Measurements from ENCODE around the gene GPR3. TPM values are rescaled to one million over a fixed set of nuclear protein-coding genes. Genes with fewer than 3 reads are reported as not detected.
A peak's percentile ranks its signal among the peaks of the same experiment; 100 is the strongest.

GPR3 gene
- total and polyA plus RNA-seq, 10 of the 15 experiments (the other 5 are each of a cell fraction or from before 2014, with no cell fraction given) = 0.33 to 1.4 (median 0.63) TPM; not detected in 3

GRCh38 chr1:27403065-27403726 is 10.8 kb downstream of the GPR3 start:
- peak overlapping the region; percentile 30; the same call in 1 of the 2 replicates for H3K4me2 ChIP-seq (ENCODE audit: control insufficient read depth, insufficient read depth)
- H3K4me1 ChIP-seq (ENCODE audit: control insufficient read depth, insufficient read depth, low read length) = peaks cover 16% of the 10 kb centered on the region
- WGBS (ENCODE audit: insufficient coverage, insufficient replicate concordance, low lambda C conversion rate, missing lambda C conversion rate) = 5% methylated on average over 24 of the region's 24 CpGs
- ChIA-PET RAD21 (ENCODE audit: unreplicated experiment) (interaction anchor here (0.6 to 3.6 kb wide), 7 partner anchors 13 to 260 kb away, joined by 3 to 34 read pairs (median 3); partner anchors contain the start of gene AHDC1), POLR2A (interaction anchor here (0.6 kb wide), 2 partner anchors 38 to 199 kb away, joined by 3 to 4 read pairs; no protein-coding TSS in a partner anchor), CTCF (interaction anchor here (0.6 to 13.5 kb wide), 21 partner anchors 11 to 203 kb away, joined by 3 to 265 read pairs (median 4); partner anchors contain the start of genes AHDC1, MAP3K6 and WASF2), SMC1A (ENCODE audit: uncharacterized antibody, unreplicated experiment) (interaction anchor here (0.7 to 2.4 kb wide), 8 partner anchors 11 to 204 kb away, joined by 3 to 9 read pairs (median 4); no protein-coding TSS in a partner anchor)
- peak overlapping the region; percentile 64 for H3K27ac ChIP-seq (ENCODE audit: control insufficient read depth, insufficient read depth)
- H3K9me3 ChIP-seq (replicated peaks; ENCODE audit: control insufficient read depth, insufficient read depth, low read length) = no peaks in the 10 kb centered on the region
- H4K20me1 ChIP-seq (ENCODE audit: control insufficient read depth, insufficient read depth) = no peaks in the 10 kb centered on the region
- no peaks in the 10 kb centered on the region for H3K79me2 ChIP-seq (ENCODE audit: control insufficient read depth, insufficient read depth, low read length)
- no peaks in the 10 kb centered on the region for H3K27me3 ChIP-seq (replicated peaks in 1 of 2; ENCODE audit: control insufficient read depth in 2 of 2, insufficient read depth in 2 of 2, low read length in 1 of 2)
- FAIRE-seq = peak; percentile 44
- peaks cover 6 to 13% of the 10 kb centered on the region in 2 experiments for H3K36me3 ChIP-seq (ENCODE audit: control insufficient read depth in 2 of 2, insufficient read depth in 2 of 2, low read length in 1 of 2)
- in situ Hi-C loops (cut with MboI) = no loop called here
- peak overlapping the region; percentile 37; the same call in 1 of the 2 replicates for H3K9ac ChIP-seq (ENCODE audit: control insufficient read depth, insufficient read depth, low read length)
- peak overlapping the region; percentile 15; the same call in 1 of the 2 replicates for H2AFZ ChIP-seq (ENCODE audit: control insufficient read depth, low read depth, low read length)
- peak; percentile 60 for ATAC-seq
- no TSS peak for BruUV-seq (replicated peaks)
- no peak for DNase-seq (ENCODE audit: low read depth, low spot score)
- H3K4me3 ChIP-seq = no peak overlapping the region
- intact Hi-C loops (cut with micrococcal nuclease; ENCODE audit: unreplicated experiment) = no loop called here
- TF ChIP-seq CBFB (IDR thresholded peaks at IDR 0.05; ENCODE audit: low read depth) (peak; percentile 47; the same call in 1 of the 2 replicates), PAX5 (IDR thresholded peaks at IDR 0.05; ENCODE audit: borderline replicate concordance, low read depth, low read length) (no peak), ZBTB33 (IDR thresholded peaks at IDR 0.05) (no peak), USF2 (IDR thresholded peaks at IDR 0.05; ENCODE audit: borderline replicate concordance, low read depth, low read length) (no peak), RELA (IDR thresholded peaks at IDR 0.05; ENCODE audit: borderline replicate concordance, partially characterized antibody) (no peak), BACH1 (IDR thresholded peaks at IDR 0.05; ENCODE audit: borderline replicate concordance) (peak; percentile 7; the same call in 1 of the 2 replicates), SRF (IDR thresholded peaks at IDR 0.05; ENCODE audit: low read depth in 2 of 2, low read length in 2 of 2) (no peak), LARP7 (IDR thresholded peaks at IDR 0.05) (no peak), EP300 (IDR thresholded peaks at IDR 0.05; ENCODE audit: borderline replicate concordance in 1 of 2, control insufficient read depth in 1 of 2, low read depth in 2 of 2, low read length in 2 of 2) (no peak), IRF4 (IDR thresholded peaks at IDR 0.05; ENCODE audit: low read depth, low read length) (no peak), SMC3 (IDR thresholded peaks at IDR 0.05; ENCODE audit: borderline replicate concordance, low read length) (peak; percentile 44; the same call in 1 of the 2 replicates), PKNOX1 (IDR thresholded peaks at IDR 0.05) (peak; percentile 91), PBX3 (IDR thresholded peaks at IDR 0.05; ENCODE audit: insufficient replicate concordance, low read depth, low read length) (peak; percentile 76), CREB1 (IDR thresholded peaks at IDR 0.05; ENCODE audit: low read depth) (0 out of 2 replicates have a peak, but pooled peaks have one; percentile 25), CTCF (IDR thresholded peaks at IDR 0.05 in 2 of 3, conservative IDR thresholded peaks at IDR 0.05 in 1 of 3; ENCODE audit: control insufficient read depth in 2 of 3, extremely low read depth in 1 of 3, insufficient read depth in 1 of 3, low read depth in 3 of 3, low read length in 3 of 3) (peak; percentile 40 to 60 (median 57); a peak in 5 of 6 replicates)
